CD4-positive, alpha-beta T cell treated with Interleukin-15 for 4 hours (primary cell): ENCODE results near the gene PDAP1.
"Not testable (repeated sequence)": the region's sequence is repeated elsewhere in the genome, so short reads cannot be mapped to it uniquely, and the experiment has no call there.

Experiments
- DNase-seq: peaks from one replicate; pipeline ENCODE4 v3.0.0-alpha.2; 2020; ENCODE audit warnings: low spot score

The PDAP1 gene

DNA sequence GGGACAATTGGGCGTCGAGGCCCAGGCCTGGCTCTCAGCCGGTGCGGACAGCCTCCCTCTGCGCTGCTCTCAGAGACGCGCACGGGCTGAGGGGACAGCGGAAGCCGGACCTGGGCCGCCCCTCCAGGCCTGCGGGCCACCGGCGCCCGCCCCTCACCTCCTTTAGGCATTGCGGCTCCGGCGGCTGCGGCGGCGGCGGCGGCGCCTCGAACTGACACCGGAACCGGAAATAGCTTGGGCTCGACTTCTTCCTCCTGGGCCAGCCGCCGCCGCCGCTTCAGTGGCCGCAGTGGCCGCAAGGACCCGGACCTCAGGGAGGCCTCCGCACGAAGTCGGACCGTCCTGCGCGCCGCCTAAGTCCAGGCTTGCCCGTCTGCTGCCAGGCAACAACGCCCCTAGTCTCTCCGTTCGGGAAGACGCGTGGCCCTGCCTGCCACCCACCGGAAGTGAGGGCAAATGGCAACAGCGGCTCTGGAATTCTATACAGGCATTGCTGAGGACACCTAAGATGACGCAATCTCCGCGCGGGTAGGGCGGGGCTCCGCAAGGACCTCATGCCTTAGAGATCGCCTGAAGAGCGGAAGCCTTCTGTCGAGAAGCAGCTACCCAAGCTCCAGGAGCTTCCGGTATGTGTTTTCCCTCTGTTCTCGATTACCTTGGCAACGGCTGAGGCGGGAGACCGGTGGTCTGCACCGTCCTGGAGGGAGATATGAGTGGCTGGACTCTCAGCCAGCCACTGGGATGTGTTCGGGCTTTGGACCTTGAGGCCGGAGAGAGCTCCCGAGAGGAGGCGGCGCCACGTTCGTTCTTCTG is at the start of gene PDAP1, which contains the start of gene BUD31:
PDAP1 (minus strand) TSS at position 219 of the 813 bp plus-strand sequence; CDS start at position 170, 49 bp downstream.
BUD31 (plus strand) TSS at position 591 of the 813 bp plus-strand sequence. CDS start 2,124 bp downstream, outside the sequence.
- DNase-seq, result peak; percentile 97

- no peak for DNase-seq
These were observed 49.5 kb upstream of the PDAP1 start for GRCh38 chr7:99457650-99458493.

GRCh38 chr7:99457050-99457649 is 48.8 kb upstream of the PDAP1 start:
- DNase-seq, result no peak

- no peak for DNase-seq
These were observed 47.9 kb upstream of the PDAP1 start for GRCh38 chr7:99456288-99456687.

DNA sequence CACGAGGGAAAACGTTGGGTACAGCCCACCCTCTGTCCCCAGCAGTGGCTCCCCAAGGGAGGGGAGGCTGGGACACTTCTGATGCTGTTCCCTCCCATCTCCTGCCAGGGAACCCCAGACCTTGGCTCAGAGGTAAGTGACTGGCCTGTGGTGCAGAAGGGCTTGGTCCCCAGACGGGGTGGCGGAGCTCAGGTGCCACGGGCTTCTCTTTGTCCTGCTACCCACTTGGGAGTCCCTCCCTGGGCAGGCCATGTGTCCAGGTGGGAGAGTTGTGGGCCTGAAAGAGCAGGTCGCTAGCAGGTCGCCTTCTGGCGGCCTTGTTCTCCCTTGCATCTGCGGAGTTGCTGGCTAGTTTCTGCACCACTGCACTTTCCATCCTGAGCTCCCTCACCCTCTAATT is 47.5 kb upstream of the PDAP1 start:
- DNase-seq, result no peak

DNA sequence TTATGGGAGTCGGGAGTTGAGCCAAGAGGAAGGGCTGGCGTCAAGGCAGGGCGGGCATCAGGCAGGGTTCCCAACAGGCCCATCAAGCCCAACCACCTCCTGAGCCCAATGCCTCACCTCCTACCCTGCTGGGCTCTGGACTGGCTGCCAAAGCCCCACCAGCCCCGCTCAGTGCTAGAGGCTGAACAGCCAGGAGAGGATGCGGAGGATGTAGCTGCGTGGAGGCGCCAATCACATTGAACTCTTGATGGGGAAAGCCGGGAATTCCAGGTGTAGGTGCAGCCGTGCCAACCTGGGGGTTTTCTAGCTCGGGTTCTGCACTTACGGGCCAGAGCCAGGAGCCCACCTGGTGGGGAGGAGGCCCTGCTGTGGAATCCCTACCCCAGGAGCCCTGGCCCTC is 44.7 kb upstream of the PDAP1 start:
- no peak for DNase-seq

- no peak for DNase-seq
These were observed 44.1 kb upstream of the PDAP1 start for GRCh38 chr7:99452541-99452940.

DNA sequence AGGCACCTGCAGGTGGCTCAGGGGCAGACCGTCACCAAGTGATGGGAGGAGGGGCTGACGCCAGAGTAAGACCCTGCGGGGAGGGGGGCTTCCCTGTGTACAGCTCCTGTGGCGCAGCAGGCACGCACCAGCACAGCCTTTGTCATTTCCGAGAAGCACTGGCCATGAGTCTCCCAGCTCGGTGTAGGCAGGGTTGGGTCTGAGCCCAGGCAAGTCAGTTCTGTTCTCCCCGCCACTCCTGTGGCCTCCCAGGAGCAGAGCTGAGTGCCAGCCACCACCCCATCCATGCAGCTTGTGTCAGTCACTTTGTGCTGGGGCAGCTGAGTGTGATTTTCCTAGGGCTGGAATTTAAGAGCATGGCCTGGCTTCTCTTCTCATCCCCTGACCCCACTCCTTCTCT is 43.5 kb upstream of the PDAP1 start:
- DNase-seq, result no peak

DNA sequence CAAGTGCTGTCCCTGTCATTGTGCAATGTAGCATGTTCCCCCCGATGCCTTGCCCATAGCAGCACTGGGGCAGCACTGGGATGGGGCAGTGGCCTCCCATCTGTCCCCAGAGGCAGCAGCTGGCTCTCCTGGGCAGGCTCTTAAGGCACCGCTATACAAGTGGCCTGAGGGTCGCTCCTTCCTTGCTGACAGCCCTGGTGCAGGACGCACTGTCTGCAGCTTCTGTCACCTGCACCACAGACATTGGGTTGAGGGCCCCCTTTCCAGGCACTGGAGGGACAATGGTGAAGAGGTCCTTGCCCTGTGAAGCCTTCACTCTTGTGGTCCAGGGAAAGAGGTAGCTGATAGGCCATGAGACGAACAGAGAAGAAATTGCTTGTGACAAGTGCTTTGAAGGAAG is 40.9 kb upstream of the PDAP1 start:
- DNase-seq, result no peak

DNA sequence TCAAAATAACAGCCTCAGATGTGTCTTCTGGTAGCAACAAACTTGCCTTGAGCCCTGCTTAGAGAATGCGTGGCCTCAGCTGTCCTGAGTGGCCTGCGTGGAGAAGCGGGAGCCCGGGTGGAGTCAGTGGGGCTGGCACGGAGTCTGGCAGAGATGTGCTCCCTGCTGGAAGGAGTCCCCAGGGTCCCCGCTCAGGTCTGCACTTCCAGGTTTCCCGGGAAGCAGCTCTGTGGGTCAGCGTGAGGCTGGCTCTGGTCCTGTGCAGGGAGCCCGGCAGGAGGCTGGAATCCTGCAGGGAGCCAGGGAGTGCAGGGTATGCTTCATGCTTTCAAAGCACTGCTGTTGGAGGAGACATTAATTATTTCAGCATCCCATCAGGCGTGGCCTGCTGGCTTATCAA is 40.5 kb upstream of the PDAP1 start:
- DNase-seq, result no peak

DNA sequence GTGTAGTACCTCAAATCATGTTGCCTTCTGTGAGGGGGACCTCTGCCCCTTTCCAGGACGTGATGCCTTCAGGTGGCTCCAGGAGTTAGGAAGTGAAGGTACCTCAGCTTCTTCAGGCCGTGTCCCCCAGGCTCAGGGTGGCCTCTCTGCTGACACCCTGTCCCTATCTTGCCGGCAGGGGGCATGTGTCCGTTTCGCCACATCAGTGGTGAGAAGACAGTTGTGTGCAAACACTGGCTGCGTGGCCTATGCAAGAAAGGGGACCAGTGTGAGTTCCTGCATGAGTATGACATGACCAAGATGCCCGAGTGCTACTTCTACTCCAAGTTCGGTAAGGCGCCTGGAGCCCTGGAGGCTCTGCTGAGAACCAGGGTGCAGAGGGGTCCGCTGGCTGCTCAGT is 39.5 kb upstream of the PDAP1 start:
- no peak for DNase-seq

- no peak for DNase-seq
These were observed 37.7 kb upstream of the PDAP1 start for GRCh38 chr7:99446096-99446495.

- DNase-seq, result no peak
These were observed 31.8 kb upstream of the PDAP1 start for GRCh38 chr7:99440195-99440594.

DNA sequence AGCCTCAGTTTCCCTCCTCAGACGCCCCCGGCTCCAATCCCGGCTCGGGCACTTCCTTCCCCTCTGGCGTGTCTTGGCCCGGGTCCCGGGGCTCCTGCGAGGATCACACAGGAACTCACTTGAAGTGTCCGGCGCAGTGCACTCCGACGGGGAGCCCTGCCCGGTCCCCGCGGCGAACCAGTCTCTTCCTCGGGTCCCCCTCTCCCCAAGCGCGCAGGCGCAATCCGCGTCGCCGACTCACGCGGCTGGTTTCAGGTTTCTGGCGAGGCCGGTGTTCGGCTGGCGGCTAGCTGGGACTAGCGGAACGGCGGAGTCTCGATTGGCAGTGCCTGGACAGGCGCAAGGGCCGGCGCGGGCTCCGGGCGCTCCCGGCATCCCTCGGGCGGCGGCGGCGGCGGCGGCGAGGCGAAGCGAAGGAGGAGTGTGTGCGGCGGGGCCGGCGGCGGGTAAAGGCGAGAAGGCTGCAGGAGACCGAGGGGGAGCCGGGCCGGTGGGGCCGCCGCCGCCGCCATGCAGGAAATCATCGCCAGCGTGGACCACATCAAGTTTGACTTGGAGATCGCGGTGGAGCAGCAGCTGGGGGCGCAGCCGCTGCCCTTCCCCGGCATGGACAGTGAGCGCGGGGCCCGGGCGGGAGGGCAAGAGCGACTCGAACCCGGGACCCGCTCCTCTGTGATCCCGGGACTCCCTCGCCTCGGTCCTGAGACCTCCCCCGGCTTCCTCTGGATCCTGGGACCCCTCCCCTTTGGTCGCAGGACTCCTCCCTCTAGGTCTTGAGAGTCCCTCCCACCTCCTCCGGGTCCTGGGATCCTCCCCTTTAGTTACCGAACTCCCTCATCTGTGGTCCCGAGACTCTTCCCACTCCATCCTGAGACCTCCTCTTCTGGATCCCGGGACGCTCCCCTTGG is 30.4 kb upstream of the PDAP1 start, which contains the start of the genes CPSF4 and PTCD1:
CPSF4 (plus strand) TSS at position 371 of the 908 bp plus-strand sequence; CDS start at position 511, 140 bp downstream.
PTCD1 (minus strand) TSS at position 226 of the 908 bp plus-strand sequence. CDS start 3,556 bp downstream, outside the sequence.
- DNase-seq, result peak; percentile 93

GRCh38 chr7:99437946-99438572 is 29.7 kb upstream of the PDAP1 start:
- no peak for DNase-seq

DNA sequence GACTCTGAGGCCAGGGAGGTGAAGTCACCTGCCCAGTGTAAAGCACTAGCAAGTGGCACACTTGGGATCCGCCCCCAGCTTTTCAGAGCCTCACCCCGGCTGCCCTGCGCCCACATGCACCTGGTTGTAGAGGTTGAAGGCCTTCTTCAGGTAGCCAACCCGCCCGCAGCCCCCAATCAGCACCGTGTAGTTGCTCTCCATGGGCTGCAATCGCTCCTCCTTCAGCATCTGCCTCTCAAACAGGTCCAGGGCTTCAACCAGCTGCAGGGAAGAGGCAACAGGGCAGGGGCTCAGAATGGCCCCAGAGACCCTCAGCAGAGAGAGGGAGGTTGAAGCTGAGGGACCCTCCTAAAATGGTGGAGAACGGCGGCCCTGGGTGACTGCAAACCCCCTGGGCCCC is 24.8 kb upstream of the PDAP1 start:
- DNase-seq, result no peak

- not testable (repeated sequence) for DNase-seq
These were observed 23.6 kb upstream of the PDAP1 start for GRCh38 chr7:99431756-99432540.

GRCh38 chr7:99429756-99430155 is 21.4 kb upstream of the PDAP1 start:
- DNase-seq, result no peak

- no peak for DNase-seq
These were observed 20.7 kb upstream of the PDAP1 start for GRCh38 chr7:99428972-99429566.
